GM19438 (cell line): ENCODE results near the gene EIF2S2.

ENCODE experiments used
- ATAC-seq: cut with Tn5 transposase; IDR thresholded peaks from one replicate; pipeline ENCODE4 v1.9.1; 2021; ENCODE audit warnings: low read depth; ENCODE audit not compliant: unreplicated experiment

EIF2S2 gene

DNA sequence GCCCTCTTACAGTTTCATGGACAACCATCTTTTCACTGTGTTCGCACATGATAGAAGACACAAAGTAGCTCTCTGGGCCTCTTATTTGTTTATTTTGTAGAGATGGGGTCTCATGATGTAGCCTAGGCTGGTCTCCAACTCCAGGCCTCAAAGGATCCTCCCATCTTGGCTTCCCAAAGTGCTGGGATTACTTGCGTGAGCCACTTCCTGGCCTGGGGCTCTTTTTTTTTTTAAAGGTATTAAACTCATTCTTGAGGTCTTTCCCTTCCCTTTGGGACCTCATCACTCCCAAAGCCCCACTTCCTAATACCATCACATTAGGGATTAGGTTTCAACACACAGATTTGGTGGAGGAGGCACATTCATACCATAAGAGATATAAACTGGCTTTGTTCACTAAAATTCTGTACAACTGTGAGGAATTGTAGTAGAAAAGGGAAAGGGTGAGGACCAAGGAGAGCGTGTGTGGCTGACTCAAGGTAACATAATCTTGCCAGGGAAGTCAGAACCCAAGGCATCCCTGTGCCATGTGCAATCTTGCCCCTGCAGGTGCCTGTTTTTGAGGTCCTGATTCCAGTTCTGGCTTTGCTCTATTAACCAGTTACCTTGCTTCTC, 45.5 kb downstream of the EIF2S2 start:
- no peak for ATAC-seq

- no peak for ATAC-seq
These were observed 46.8 kb downstream of the EIF2S2 start for GRCh38 chr20:34065260-34065659.

- no peak for ATAC-seq
These were observed 47.8 kb downstream of the EIF2S2 start for GRCh38 chr20:34064286-34064685.

GRCh38 chr20:34062570-34063482, 49.2 kb downstream of the EIF2S2 start:
- no peak for ATAC-seq

- no peak for ATAC-seq
These were observed 50.3 kb downstream of the EIF2S2 start for GRCh38 chr20:34061695-34062094.

DNA sequence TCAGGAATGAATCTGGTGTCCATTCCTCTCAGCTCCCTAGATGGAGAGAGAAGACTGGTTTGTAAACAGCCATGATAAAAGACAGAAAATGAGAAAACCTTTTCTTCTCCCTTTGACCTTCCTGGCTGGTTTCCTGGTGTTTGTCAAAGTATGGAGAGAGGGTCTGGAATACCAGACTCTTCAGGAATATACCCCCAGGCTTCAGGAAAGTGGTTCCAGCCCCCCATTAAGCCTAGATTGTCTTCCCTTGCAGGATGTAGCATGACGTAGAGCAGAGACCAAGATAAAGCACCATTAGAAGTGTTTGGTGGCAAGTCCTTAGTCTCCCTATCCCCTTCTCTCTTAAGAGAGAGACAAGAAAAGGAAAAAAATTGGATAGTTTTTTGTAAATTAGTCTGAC, 51.1 kb downstream of the EIF2S2 start:
- no peak for ATAC-seq

GRCh38 chr20:34058831-34059230, 53.2 kb downstream of the EIF2S2 start:
- ATAC-seq = no peak

- no peak for ATAC-seq
These were observed 56.8 kb downstream of the EIF2S2 start for GRCh38 chr20:34055290-34055689.

DNA sequence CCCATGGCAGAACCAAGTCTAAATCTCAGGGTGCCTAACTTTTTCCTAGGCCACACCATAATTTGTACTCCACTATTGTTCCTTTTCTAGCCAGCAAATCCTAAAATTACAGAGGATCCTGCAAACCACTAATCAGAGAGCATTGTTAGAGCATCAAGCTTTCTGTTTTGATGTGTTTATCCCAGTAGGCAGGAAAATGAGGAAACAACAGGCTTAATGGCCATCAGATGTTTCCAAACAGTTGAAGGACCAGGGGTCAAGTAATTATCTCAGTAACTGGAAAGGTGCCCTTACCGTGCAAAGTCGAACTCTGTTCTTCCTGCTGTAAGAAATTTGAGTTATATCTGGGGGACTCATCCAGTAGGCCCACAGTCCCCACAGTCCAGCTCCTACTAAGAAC, 59.6 kb downstream of the EIF2S2 start:
- ATAC-seq = no peak

DNA sequence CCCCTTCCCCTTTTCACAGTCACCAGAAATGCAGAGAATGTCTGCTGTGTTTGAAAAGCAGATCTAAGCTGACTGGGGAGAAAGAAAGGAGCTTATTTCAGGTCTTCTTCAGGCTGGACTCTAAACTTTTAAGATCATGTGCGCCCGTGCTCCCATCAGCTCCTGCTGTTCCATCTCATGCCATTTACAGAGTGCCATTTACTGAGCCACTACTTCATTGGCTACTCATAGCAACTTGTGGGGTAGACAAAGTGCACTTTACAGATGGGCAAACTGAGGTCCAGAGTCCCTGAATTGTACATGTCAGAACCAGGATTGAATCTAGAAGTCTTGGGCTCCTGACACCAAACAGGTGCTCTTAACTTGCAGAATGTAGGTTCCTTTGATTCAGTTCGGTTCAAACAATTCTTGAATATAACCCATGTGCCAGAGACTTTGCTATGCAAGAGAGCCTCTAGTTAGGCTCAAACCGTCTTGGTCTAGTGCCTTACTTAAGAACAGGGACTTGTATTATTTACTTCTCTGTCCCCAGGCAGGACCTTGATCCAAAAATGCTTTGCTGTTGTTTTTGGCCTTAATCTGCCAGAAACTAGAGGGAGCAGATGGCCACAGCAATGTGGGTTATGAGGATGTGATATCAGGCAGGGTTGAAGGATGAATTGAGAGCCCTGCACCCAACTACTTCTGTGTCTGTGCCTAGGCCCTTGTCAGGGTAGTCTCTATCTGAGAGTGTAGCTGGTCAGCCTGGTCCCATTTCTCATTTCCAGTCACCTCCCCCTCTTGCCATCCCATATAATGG, 61.9 kb downstream of the EIF2S2 start:
- ATAC-seq = no peak

DNA sequence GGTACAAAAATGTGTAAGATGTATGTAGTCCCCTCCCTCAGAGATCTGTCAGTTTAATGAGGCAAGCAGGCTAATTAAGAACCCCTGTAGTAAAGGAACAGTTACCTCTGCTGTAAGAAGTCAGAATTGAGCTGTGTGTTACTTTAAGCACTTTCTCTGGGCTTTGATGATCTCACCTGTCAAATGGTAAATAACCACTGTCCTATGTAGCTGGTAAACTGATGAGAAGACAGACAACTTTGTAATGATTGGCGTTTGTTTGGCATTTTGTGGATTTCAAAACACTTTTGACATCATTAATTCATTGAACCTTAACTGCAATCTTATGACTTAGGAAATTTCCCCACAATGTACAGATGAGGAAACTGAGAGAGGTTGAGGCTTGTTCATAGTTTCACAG, 62.7 kb downstream of the EIF2S2 start:
- no peak for ATAC-seq

GRCh38 chr20:34047917-34048316, 64.1 kb downstream of the EIF2S2 start:
- ATAC-seq = no peak

- ATAC-seq = no peak
These were observed 64.9 kb downstream of the EIF2S2 start for GRCh38 chr20:34047010-34047687.

DNA sequence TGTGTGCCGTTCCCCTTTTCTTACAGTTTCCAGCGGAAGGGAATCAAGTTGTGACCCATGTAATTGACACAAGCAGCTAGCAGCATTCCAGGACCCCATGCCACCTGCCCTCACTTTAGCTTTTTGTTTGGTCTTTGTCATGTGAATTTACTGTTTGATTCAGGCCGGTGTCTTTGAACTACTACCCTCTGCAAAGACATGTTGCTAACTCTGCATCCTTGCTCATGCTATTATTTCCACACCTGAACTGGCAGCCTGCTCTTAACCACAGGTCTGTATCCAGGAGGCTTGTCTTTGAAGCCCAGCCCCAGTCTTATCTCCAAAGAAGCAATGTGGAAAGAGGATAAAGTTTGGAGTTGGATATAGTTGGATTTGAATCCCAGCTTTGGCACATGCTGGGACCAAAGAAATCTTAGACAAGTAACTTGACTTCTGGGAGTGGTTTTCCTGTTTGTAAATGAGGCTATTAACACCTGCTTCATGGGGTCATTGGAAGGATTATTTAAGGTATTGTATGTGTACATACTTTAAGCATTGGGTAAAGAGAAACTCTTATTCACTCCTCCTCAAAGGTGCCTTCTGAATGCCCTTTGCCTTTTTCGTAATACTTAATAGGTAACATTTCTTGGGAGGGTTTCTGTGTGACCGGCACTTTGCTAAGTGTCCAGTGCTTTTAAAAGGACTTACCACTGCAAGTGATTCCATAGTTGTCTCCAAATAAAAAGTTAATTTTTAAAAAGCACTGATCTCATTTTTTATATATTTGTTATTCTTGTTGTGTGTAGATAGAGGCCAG, 65.9 kb downstream of the EIF2S2 start:
- no peak for ATAC-seq

- no peak for ATAC-seq
These were observed 66.7 kb downstream of the EIF2S2 start for GRCh38 chr20:34045294-34045693.

GRCh38 chr20:34043025-34043424, 69.0 kb downstream of the EIF2S2 start:
- no peak for ATAC-seq

GRCh38 chr20:34042262-34042661, 69.8 kb downstream of the EIF2S2 start:
- no peak for ATAC-seq

- no peak for ATAC-seq
These were observed 70.8 kb downstream of the EIF2S2 start for GRCh38 chr20:34041226-34041625.

GRCh38 chr20:34040300-34040995, 71.6 kb downstream of the EIF2S2 start:
- no peak for ATAC-seq
